Astrocyte of the cerebellum (primary cell): ENCODE data around the gene EMID1.
"Not testable (repeated sequence)": the region's sequence is repeated elsewhere in the genome, so short reads cannot be mapped to it uniquely, and the experiment has no call there.

Experiments
- DNase-seq: peaks from one replicate; pipeline ENCODE4 v3.0.0-alpha.2; 2011; ENCODE audit warnings: low read depth
- H3K4me3 ChIP-seq: 2 replicates; pipeline ENCODE4 v1.5.1; 2011; ENCODE audit warnings: mild to moderate bottlenecking, low read depth, low read length, moderate library complexity
- in situ Hi-C: cut with HindIII; loops from 2 replicates; pipeline ENCODE4 v1.10.0; 2017; ENCODE audit warnings: low sequenced_read_pairs
- TF ChIP-seq, protein P1 (sequence below): IDR thresholded peaks from 2 replicates; pipeline ENCODE4 v1.5.1; 2012; ENCODE audit warnings: low read length, low read depth, moderate library complexity, mild to moderate bottlenecking; ENCODE audit errors: missing control alignments

EMID1 gene

DNA sequence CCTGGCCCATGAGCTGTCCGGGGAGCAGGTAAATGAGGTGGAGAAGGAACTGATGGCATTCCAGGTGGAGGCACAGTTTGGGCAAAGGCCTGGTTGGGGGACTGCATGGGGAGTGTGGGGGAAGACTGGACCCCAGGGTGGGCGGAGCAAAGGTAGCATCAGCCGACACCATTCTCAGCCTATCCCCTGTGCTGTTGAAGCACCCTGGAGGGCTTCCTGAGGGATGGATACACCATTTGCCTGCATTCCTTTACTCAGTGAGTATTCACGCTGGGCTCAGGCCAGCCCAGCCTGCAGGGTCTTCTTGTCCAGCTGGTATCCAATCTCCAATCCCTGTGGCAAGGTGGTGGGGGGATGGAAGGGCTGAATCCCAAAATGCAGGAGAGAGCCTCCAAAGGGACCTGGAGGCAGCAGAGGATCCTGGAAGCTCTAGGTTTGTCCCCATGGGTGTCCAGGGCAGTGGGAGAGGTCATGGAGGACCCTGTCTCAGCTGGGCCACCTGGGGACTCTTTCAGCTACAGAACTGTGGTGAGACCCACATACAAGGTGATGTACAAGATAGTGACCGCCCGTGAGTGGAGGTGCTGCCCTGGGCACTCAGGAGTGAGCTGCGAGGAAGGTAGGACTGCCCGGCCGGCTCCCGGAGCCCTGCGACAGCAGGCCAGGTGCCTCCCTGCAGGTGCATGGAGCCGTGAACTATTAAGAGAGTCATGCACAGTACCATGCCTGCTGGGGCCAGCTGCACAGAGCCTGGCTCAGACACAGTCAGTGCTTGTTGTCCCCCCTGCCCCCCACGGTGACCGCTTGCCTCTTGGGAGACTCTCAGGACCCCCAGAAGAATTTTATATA is 9.5 kb downstream of the EMID1 start:
- no peak for DNase-seq
- no peak overlapping the region for H3K4me3 ChIP-seq
- TF ChIP-seq, protein P1, sequence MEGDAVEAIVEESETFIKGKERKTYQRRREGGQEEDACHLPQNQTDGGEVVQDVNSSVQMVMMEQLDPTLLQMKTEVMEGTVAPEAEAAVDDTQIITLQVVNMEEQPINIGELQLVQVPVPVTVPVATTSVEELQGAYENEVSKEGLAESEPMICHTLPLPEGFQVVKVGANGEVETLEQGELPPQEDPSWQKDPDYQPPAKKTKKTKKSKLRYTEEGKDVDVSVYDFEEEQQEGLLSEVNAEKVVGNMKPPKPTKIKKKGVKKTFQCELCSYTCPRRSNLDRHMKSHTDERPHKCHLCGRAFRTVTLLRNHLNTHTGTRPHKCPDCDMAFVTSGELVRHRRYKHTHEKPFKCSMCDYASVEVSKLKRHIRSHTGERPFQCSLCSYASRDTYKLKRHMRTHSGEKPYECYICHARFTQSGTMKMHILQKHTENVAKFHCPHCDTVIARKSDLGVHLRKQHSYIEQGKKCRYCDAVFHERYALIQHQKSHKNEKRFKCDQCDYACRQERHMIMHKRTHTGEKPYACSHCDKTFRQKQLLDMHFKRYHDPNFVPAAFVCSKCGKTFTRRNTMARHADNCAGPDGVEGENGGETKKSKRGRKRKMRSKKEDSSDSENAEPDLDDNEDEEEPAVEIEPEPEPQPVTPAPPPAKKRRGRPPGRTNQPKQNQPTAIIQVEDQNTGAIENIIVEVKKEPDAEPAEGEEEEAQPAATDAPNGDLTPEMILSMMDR, result no peak
- in situ Hi-C loops, result no loop called here

DNA sequence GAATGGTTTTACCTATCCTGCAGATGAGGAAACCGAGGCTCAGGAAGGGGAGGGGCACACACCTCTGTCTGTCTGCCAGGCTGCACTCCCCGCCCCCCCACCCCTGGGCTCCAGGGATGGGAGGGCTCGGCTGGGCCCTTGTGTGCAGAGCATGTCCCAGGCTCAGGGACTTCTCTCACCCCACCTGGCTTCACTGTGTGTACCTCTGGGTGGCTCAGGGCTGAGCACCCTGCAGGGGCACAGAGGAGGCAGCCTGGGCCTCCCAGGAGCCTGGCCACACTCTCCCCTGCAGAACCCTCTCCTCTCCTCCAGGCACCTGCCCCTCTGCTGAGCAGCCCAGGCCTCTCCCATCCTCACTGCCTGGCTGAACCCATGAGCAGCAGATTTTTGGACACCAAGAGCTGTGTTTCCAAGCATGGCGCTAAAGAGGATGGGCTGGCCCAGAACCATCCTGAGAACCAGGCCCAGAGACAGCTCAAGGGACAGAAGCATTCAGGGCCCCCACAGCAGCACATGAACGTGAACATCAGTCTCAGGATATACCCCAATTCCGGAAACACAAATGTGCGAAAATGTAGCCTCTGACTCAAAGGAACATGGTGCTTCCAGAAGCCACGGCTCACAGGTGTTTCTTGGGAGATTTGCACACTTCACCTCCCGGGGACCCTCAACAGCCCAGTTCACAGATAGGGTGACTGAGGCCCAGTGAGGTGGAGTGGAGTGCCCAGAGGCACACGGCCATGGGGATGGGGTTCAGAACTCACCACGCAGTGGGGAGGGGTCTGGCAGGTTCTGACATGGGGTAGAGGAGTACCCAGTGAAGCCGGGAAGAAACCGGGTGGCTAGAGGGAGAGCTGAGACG is 10.5 kb downstream of the EMID1 start:
- TF ChIP-seq, protein P1, result no peak
- H3K4me3 ChIP-seq, result no peak overlapping the region
- no peak for DNase-seq
- in situ Hi-C loops, result no loop called here

DNA sequence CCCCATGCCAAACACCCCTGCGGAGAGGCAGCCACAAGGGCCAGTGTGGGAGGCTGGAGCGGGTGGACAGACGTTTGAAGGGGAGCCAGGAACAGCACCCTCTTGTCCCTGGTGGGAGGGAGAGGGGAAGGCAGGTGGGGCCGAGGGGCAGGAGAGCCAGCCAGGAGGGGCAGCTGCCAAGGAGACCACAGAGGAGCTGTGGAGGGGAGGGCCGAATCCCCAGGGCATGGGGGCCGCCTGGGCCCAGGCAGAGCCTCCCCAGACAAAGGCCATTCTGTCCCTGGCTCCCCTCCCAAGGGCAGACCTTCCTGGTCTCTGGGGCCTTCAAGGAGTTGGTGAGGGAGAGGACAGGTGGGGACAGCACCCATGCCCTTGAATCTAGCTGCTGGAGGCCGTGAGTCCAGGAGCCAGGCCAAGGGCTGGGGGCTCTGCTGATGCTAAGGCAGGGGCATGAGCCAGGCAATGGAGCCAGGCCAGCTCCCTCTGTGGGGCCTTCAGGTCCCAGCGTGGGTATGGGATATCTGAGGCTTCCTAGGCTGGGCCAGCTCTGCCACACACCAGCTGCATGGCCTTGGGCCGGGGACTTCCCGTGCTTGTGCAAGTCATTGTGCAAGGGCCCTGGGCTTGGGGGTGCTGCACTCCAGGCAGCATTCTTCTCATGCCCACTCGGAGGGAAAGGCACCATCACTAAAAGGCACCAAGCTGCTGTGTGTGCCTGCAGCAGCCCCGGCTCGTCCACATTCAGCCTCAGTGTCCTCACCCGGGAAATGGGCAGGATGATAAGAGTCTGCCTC is 11.4 kb downstream of the EMID1 start:
- DNase-seq, result no peak
- no peak overlapping the region for H3K4me3 ChIP-seq
- TF ChIP-seq, protein P1, result no peak
- in situ Hi-C loops, result no loop called here

DNA sequence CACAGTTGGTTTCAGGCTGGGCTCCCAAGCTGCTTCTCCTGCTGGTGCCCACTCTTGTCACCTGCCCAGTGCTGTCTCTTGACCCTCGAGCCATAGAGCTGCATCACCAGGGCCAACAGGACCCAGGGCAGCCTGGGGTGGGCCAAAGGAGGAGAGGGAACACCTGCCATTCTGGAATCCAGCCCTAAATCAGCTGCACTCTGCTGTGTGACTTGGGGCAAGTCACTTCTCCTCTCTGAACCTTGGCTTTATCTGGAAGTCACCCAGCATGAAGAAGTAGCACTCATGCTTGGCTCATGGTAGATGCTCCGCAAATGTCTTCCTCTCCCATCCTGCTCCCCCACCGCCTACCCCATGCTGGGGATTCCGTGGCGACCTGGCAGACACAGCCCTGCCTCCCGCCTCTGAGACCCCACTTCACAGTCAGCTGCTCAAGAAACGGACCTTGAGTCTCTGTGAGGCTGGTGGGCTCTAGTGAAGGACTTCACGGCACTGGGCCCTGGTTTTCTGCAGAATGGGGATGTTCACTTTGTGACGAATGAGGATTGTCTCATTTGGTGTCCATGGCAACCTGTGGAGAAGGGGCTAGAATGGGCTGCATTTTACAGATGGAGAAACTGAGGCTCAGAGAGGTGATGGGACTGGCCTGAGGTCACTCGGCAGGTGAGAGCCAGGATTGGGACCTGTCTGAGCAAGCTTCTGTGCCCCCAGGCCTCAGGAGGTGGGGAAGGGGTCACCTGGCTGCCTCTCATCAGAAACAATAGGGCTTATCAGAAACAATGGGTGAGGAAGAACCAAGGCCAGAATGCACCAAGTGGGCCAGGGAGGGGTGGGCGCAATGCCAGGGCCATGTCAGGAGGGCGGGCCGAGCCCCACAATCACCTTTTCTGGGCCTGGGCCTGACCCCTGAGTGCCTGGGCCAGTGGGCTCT is 12.4 kb downstream of the EMID1 start:
- no peak for DNase-seq
- in situ Hi-C loops, result no loop called here
- no peak overlapping the region for H3K4me3 ChIP-seq
- TF ChIP-seq, protein P1, result no peak

DNA sequence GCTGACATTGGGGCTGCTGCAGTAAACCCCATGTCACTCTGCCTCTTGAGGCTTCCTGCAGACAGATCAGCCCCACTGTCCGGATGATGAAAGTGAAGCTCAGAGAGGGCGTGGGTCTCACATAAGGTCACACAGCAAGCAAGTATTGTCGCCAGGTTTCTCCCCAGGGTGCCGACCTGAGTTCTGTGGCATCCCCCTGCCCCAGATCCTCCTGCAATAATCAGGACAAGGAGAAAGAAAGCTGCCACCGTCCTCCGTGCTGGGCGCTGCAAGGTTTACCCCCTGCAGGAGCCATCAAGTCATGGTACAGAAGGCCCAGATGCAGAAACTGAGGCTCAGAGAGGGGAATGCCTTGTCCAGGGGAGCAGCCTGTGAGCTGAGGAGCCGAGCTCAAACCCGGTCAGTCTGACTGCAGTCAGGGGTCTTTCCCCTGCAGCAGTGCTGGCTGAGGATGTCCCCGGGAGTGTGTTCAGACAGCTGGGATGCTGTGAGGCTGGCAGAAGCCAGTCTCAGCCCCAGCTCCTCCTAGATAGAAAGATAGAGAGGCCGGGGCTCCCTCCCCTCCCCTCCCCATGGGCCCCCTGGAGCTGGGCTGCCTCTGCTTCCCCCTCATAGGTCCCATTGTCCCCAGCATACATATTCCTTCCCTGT is 13.2 kb downstream of the EMID1 start:
- no peak for DNase-seq
- TF ChIP-seq, protein P1, result no peak
- in situ Hi-C loops, result no loop called here
- H3K4me3 ChIP-seq, result no peak overlapping the region

DNA sequence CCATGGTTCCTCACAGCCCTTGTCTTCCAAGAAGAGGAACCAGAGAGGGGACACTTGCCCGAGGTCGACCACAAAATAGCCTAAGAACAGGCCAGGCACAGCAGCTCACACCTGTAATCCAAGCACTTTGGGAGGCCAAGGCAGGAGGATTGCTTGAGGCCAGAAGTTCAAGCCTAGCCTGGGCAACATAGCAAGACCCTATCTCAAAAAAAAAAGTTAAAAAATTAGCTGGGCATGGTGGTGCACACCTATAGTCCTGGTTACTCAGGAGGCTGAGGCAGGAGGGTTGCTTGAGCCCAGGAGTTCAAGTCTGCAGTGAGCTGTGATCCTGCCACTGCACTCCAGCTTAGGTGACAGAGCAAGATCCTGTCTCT is 13.7 kb downstream of the EMID1 start:
- in situ Hi-C loops, DNase-seq, H3K4me3 ChIP-seq: not testable (repeated sequence)
